Testis (tissue), 2 donors: ENCODE data around the gene PLEKHM3.

Source experiments
- CTCF ChIP-seq, 3 experiments: fragments of 450-650 bp in 2 of 3; fragments of 200-600 bp in 1 of 3; sonication (generic) in 1 of 3; IDR thresholded peaks; one replicate each; pipeline ENCODE4 v1.5.1; 2016 to 2019; ENCODE audit warnings: antibody characterized with exemption in 3 of 3, mild to moderate bottlenecking in 2 of 3, moderate library complexity in 1 of 3
- POLR2A ChIP-seq: fragments of 450-650 bp; IDR thresholded peaks from one replicate; pipeline ENCODE4 v1.6.1; 2017; ENCODE audit warnings: antibody characterized with exemption, mild to moderate bottlenecking, moderate library complexity

GRCh38 chr2:207926133-207926988 lies 99.0 kb downstream of the PLEKHM3 start:
- TF ChIP-seq CTCF (IDR thresholded peaks at IDR 0.05) (no peak), POLR2A (no peak)
